ENCODE data around the gene KRTAP5-5.
A peak's percentile ranks its signal among the peaks of the same experiment; 100 is the strongest.
"Not testable (repeated sequence)": the region's sequence is repeated elsewhere in the genome, so short reads cannot be mapped to it uniquely, and the experiment has no call there.

Gene KRTAP5-5

GRCh38 chr11:1655168-1656060, 25.8 kb downstream of the KRTAP5-5 start:
- DNase-seq = no peak

- DNase-seq = no peak
Observed at GRCh38 chr11:1656061-1656441, 26.5 kb downstream of the KRTAP5-5 start.

- no peak for DNase-seq
Observed at GRCh38 chr11:1656670-1657069, 27.1 kb downstream of the KRTAP5-5 start.

- no peak for DNase-seq
Observed at GRCh38 chr11:1659506-1659905, 29.9 kb downstream of the KRTAP5-5 start.

- DNase-seq = no peak
Observed at GRCh38 chr11:1660111-1660867, 30.7 kb downstream of the KRTAP5-5 start.

- not testable (repeated sequence) for DNase-seq
Observed at GRCh38 chr11:1661454-1662269, 32.1 kb downstream of the KRTAP5-5 start.

GRCh38 chr11:1662699-1663283, 33.2 kb downstream of the KRTAP5-5 start:
- DNase-seq = not testable (repeated sequence)

- DNase-seq = no peak
Observed at GRCh38 chr11:1665313-1665712, 35.7 kb downstream of the KRTAP5-5 start.

- no peak for DNase-seq
Observed at GRCh38 chr11:1667121-1667850, 37.7 kb downstream of the KRTAP5-5 start.

- no peak for DNase-seq
Observed at GRCh38 chr11:1667906-1668305, 38.3 kb downstream of the KRTAP5-5 start.

GRCh38 chr11:1668911-1669473, 39.4 kb downstream of the KRTAP5-5 start:
- no peak for DNase-seq

GRCh38 chr11:1669546-1670218, 40.1 kb downstream of the KRTAP5-5 start:
- DNase-seq = peak in 25 of 56 donors; percentile 4 to 55 (median 31)

- DNase-seq = not testable (repeated sequence)
Observed at GRCh38 chr11:1670457-1670856, 40.9 kb downstream of the KRTAP5-5 start.

- DNase-seq = peak in 1 of 56 donors; percentile 26
Observed at GRCh38 chr11:1670905-1671371, 41.4 kb downstream of the KRTAP5-5 start.

- DNase-seq = no peak
Observed at GRCh38 chr11:1671658-1672057, 42.1 kb downstream of the KRTAP5-5 start.

- DNase-seq = no peak
Observed at GRCh38 chr11:1672613-1673350, 43.2 kb downstream of the KRTAP5-5 start.

- DNase-seq = no peak
Observed at GRCh38 chr11:1673446-1674172, 44.0 kb downstream of the KRTAP5-5 start.

Measured in nucleus accumbens (tissue), 56 donors.